HG03457 (cell line): ENCODE data around the gene CCL17.
"Not testable (repeated sequence)": the region's sequence is repeated elsewhere in the genome, so short reads cannot be mapped to it uniquely, and the experiment has no call there.

Source experiments
- ATAC-seq: cut with Tn5 transposase; IDR thresholded peaks from one replicate; pipeline ENCODE4 v1.9.1; 2021; ENCODE audit warnings: moderate number of reproducible peaks; ENCODE audit not compliant: unreplicated experiment

Gene CCL17

GRCh38 chr16:57395026-57395425 is 9.5 kb upstream of the CCL17 start:
- ATAC-seq, result no peak

- ATAC-seq, result no peak
These were observed 7.8 kb upstream of the CCL17 start for GRCh38 chr16:57396786-57397185.

- not testable (repeated sequence) for ATAC-seq
These were observed 7.1 kb upstream of the CCL17 start for GRCh38 chr16:57397493-57397892.

- no peak for ATAC-seq
These were observed 2.5 kb upstream of the CCL17 start for GRCh38 chr16:57401943-57402640.

- ATAC-seq, result no peak
These were observed 530 bp downstream of the CCL17 start for GRCh38 chr16:57405097-57405496.

GRCh38 chr16:57406881-57407280 is 2.3 kb downstream of the CCL17 start:
- no peak for ATAC-seq

GRCh38 chr16:57407521-57408353 is 3.2 kb downstream of the CCL17 start:
- ATAC-seq, result no peak

- no peak for ATAC-seq
These were observed 4.5 kb downstream of the CCL17 start for GRCh38 chr16:57409065-57409464.

- ATAC-seq, result no peak
These were observed 5.5 kb downstream of the CCL17 start for GRCh38 chr16:57409870-57410587.

GRCh38 chr16:57411362-57411976 is 6.9 kb downstream of the CCL17 start:
- no peak for ATAC-seq

- ATAC-seq, result no peak
These were observed 8.0 kb downstream of the CCL17 start for GRCh38 chr16:57412584-57412983.

- ATAC-seq, result peak; percentile 55
These were observed 8.7 kb downstream of the CCL17 start for GRCh38 chr16:57413301-57413730.

GRCh38 chr16:57413733-57414132 is 9.2 kb downstream of the CCL17 start:
- no peak for ATAC-seq

GRCh38 chr16:57416084-57416483 is 11.5 kb downstream of the CCL17 start:
- ATAC-seq, result no peak

GRCh38 chr16:57419506-57419905 is 14.9 kb downstream of the CCL17 start:
- no peak for ATAC-seq

GRCh38 chr16:57422026-57422944 is 17.7 kb downstream of the CCL17 start:
- ATAC-seq, result no peak

- ATAC-seq, result no peak
These were observed 18.6 kb downstream of the CCL17 start for GRCh38 chr16:57423152-57423551.

GRCh38 chr16:57424583-57424982 is 20.0 kb downstream of the CCL17 start:
- no peak for ATAC-seq

- no peak for ATAC-seq
These were observed 21.8 kb downstream of the CCL17 start for GRCh38 chr16:57426356-57426755.

GRCh38 chr16:57427307-57427706 is 22.7 kb downstream of the CCL17 start:
- ATAC-seq, result no peak
